HCT116 (cell line): ENCODE measurements around the gene ZBBX. TPM values are rescaled to one million over a fixed set of nuclear protein-coding genes. Genes with fewer than 3 reads are reported as not detected.

Experiments used
- ATAC-seq: fragments of 200-7000 bp; cut with Tn5 transposase; 2 replicates; pipeline ENCODE4 v1.9.1; 2020; ENCODE audit warnings: mild to moderate bottlenecking, moderate library complexity
- BruUV-seq: library from RNA; stranded (reverse); fragments of 400-500 nt; replicated peaks from 2 replicates; lab custom pipeline; 2021; lab: Mats Ljungman, UMichigan
- CTCF ChIA-PET: fragments of 300-600 bp; sonication (Branson Sonifier 250); formaldehyde crosslinking; loops from one replicate; lab custom pipeline; 2021; ENCODE audit warnings: antibody characterized with exemption; lab: Charles Lee
- POLR2A ChIA-PET: fragments of 300-600, 350-600 bp; sonication (Branson Sonifier 250); formaldehyde crosslinking; loops from one replicate; lab custom pipeline; 2021; ENCODE audit warnings: antibody characterized with exemption; lab: Charles Lee
- RAD21 ChIA-PET, 2 experiments: fragments of 300-600 bp; sonication (Branson Sonifier 250); formaldehyde crosslinking; loops; one replicate each; lab custom pipeline; 2023; ENCODE audit warnings: low total read pairs in 2 of 2; ENCODE audit not compliant: uncharacterized antibody in 2 of 2, unreplicated experiment in 2 of 2, low non-redundant PET in 1 of 2; lab: Charles Lee
- DNase-seq: peaks from one replicate; pipeline ENCODE4 v3.0.0-alpha.2; 2010; ENCODE audit warnings: low read depth, low spot score
- H2AFZ ChIP-seq: fragments of 200-600 bp; shearing (Covaris generic), sonication (generic); 2 replicates; pipeline ENCODE4 v1.6.1; 2017; ENCODE audit warnings: low read depth, mixed run types, mixed read lengths, antibody characterized with exemption, low read length; ENCODE audit not compliant: poor library complexity, severe bottlenecking
- H3K27ac ChIP-seq: 2 replicates; pipeline ENCODE4 v1.5.1; 2012; ENCODE audit warnings: low read depth, low read length
- H3K27me3 ChIP-seq: fragments of 200-600 bp; sonication (generic); 2 replicates; pipeline ENCODE4 v1.6.1; 2016; ENCODE audit warnings: mixed run types, low read length, mixed read lengths; ENCODE audit not compliant: insufficient read depth
- H3K36me3 ChIP-seq, 2 experiments: fragments of 200-500 bp in 1 of 2; fragments of 200-600 bp in 1 of 2; sonication (Bioruptor generic) in 1 of 2; sonication (generic) in 1 of 2; 2 replicates each; pipeline versions ENCODE4 v1.5.1 to v1.6.1; 2014 to 2016; ENCODE audit warnings: low read length in 2 of 2, inconsistent platforms in 1 of 2, mixed read lengths in 1 of 2, mixed run types in 1 of 2; ENCODE audit not compliant: insufficient read depth in 2 of 2, control insufficient read depth in 1 of 2
- H3K4me1 ChIP-seq, 2 experiments: fragments of 200-600 bp in 1 of 2; sonication (generic) in 1 of 2; 2 replicates each; pipeline versions ENCODE4 v1.5.1 to v1.6.1; 2012 to 2017; ENCODE audit warnings: low read length in 2 of 2, inconsistent platforms in 1 of 2, mild to moderate bottlenecking in 1 of 2, mixed read lengths in 1 of 2, mixed run types in 1 of 2, moderate library complexity in 1 of 2; ENCODE audit not compliant: insufficient read depth in 2 of 2, control insufficient read depth in 1 of 2
- H3K4me2 ChIP-seq: fragments of 200-600 bp; sonication (generic); 2 replicates; pipeline ENCODE4 v1.6.1; 2017; ENCODE audit warnings: mixed run types, low read length, mixed read lengths
- H3K4me3 ChIP-seq, 2 experiments: fragments of 200-600 bp in 1 of 2; sonication (generic) in 1 of 2; replicated peaks in 1 of 2; 2 replicates each; pipeline ENCODE4 v1.5.1; 2011 to 2016; ENCODE audit warnings: low read length in 2 of 2, control low read depth in 1 of 2, low read depth in 1 of 2, mild to moderate bottlenecking in 1 of 2, mixed read lengths in 1 of 2, mixed run types in 1 of 2
- H3K79me2 ChIP-seq: fragments of 200-600 bp; sonication (generic); 2 replicates; pipeline ENCODE4 v1.6.1; 2017; ENCODE audit warnings: mild to moderate bottlenecking, mixed run types, low read length, moderate library complexity, mixed read lengths; ENCODE audit not compliant: insufficient read depth
- H3K9ac ChIP-seq: fragments of 200-600 bp; sonication (generic); 2 replicates; pipeline ENCODE4 v1.6.1; 2016; ENCODE audit warnings: low read length, mixed read lengths
- H3K9me2 ChIP-seq: fragments of 200-600 bp; sonication (generic), shearing (Covaris generic); 2 replicates; pipeline ENCODE4 v1.6.1; 2017; ENCODE audit warnings: mixed run types, mild to moderate bottlenecking, moderate library complexity; ENCODE audit not compliant: insufficient read depth
- H3K9me3 ChIP-seq, 2 experiments: fragments of 200-500 bp in 1 of 2; fragments of 200-600 bp in 1 of 2; sonication (Bioruptor generic) in 1 of 2; sonication (generic) in 1 of 2; 2 replicates each; pipeline ENCODE4 v1.6.1; 2014 to 2017; ENCODE audit warnings: low read length in 2 of 2, mixed read lengths in 2 of 2, inconsistent platforms in 1 of 2, low read depth in 1 of 2, mild to moderate bottlenecking in 1 of 2, mixed run types in 1 of 2, moderate library complexity in 1 of 2; ENCODE audit not compliant: control insufficient read depth in 1 of 2, insufficient read depth in 1 of 2
- H4K20me1 ChIP-seq: fragments of 200-600 bp; sonication (generic), shearing (Covaris generic); 2 replicates; pipeline ENCODE4 v1.6.1; 2017; ENCODE audit warnings: mixed run types, mild to moderate bottlenecking, moderate library complexity; ENCODE audit not compliant: insufficient read depth
- CBX3 ChIP-seq: IDR thresholded peaks from 2 replicates; pipeline ENCODE4 v1.6.1; 2012; ENCODE audit warnings: low read depth
- EZH2 ChIP-seq: fragments of 200-600 bp; sonication (generic); IDR thresholded peaks from 2 replicates; pipeline ENCODE4 v1.6.1; 2017; ENCODE audit warnings: antibody characterized with exemption, mixed run types
- EZH2phosphoT487 ChIP-seq: fragments of 200-600 bp; IDR thresholded peaks from 2 replicates; pipeline ENCODE4 v1.6.1; 2018; ENCODE audit warnings: antibody characterized with exemption, borderline replicate concordance
- FOSL1 ChIP-seq: IDR thresholded peaks from 2 replicates; pipeline ENCODE4 v1.6.1; 2012; ENCODE audit warnings: low read depth
- JUND ChIP-seq: IDR thresholded peaks from 2 replicates; pipeline ENCODE4 v1.6.1; 2012
- POLR2AphosphoS5 ChIP-seq: IDR thresholded peaks from 2 replicates; pipeline ENCODE4 v1.6.1; 2011; ENCODE audit warnings: mild to moderate bottlenecking, low read depth, low read length, moderate library complexity
- RAD21 ChIP-seq: IDR thresholded peaks from 2 replicates; pipeline ENCODE4 v1.6.1; 2012; ENCODE audit warnings: low read depth, mild to moderate bottlenecking
- SIN3A ChIP-seq: IDR thresholded peaks from 2 replicates; pipeline ENCODE4 v1.6.1; 2012; ENCODE audit warnings: low read depth
- TCF7L2 ChIP-seq: IDR thresholded peaks from 2 replicates; pipeline ENCODE4 v1.7.0; 2011; ENCODE audit warnings: borderline replicate concordance, inconsistent platforms; ENCODE audit not compliant: insufficient read depth, insufficient read length; ENCODE audit errors: extremely low read depth
- intact Hi-C: fragments of 100-400 bp; cut with micrococcal nuclease; formaldehyde crosslinking; loops from 2 replicates; pipeline ENCODE4 v1.10.0; 2022
- total RNA-seq: library from RNA; stranded (reverse); gene quantifications from one replicate; pipeline ENCODE4 v1.2.1, GENCODE V29; 2021; ENCODE audit not compliant: unreplicated experiment
- TF ChIP-seq, protein P1 (sequence below): IDR thresholded peaks from 2 replicates; pipeline ENCODE4 v1.6.1; 2011; ENCODE audit warnings: mild to moderate bottlenecking, low read length, moderate library complexity; ENCODE audit not compliant: insufficient replicate concordance; ENCODE audit errors: extremely low read depth
- TF ChIP-seq, protein P2 (sequence below): IDR thresholded peaks from 2 replicates; pipeline ENCODE4 v1.6.1; 2012; ENCODE audit warnings: low read depth
- TF ChIP-seq, protein P3 (sequence below): IDR thresholded peaks from 2 replicates; pipeline ENCODE4 v1.6.1; 2012
- TF ChIP-seq, protein P4 (sequence below): IDR thresholded peaks from 2 replicates; pipeline ENCODE4 v1.6.1; 2012

Gene ZBBX
- total RNA-seq, 1 experiment from 2014 or later: 0.81 TPM

DNA sequence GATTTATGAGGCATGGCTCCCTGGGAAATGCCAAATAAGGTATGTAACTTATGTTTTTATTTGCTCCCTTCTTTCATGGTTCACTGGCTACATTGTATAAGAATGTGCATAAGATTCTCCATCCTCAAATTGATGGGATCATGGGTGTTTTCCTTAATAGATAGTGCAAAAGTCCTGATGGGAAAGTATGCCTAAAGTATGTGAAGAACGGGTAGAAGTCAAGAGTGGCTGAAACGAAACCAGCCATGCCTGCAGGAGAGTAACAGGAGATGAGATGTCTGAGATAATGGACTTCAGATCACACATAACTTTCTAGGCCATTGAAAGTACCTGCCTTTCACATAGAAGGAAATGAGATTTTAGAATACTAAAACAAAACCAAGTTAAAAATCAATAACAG, 56.5 kb downstream of the ZBBX start:
- no peak overlapping the region for H3K9ac ChIP-seq
- no peaks in the 10 kb centered on the region for H3K79me2 ChIP-seq

DNA sequence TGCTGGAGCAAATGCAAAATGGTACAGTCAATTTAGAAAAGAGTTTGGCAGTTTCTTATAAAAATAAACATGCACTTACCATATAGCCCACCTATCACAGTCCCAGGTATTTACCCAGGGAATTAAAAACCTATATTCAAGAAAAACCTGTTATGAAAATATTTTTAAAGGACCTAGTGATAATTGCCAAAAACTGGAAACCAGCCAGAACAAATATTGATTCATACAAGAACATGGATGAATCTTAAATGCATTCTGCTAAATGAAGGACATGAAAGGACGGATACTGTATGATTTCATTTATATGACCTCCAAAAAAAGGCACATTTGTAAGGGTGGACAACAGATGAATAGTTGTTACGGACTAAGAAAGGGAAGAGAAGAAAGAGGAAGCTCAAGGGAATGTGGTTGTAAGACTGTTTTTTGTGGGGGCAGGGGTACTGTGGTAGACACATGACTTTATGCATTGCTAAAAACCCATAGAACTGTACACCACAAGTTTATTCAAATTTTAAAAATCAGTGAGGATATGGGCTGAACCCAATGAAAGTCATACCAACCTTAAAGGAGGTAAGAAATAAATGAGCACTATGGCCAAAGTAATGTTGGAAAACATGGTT, 61.0 kb downstream of the ZBBX start:
- Histone ChIP-seq H3K27me3 (no peaks in the 10 kb centered on the region), H3K36me3 (no peaks in the 10 kb centered on the region), H4K20me1 (no peaks in the 10 kb centered on the region; the same call in 1 of the 2 replicates), H3K4me1 (0 out of 4 replicates have a peak, but pooled peaks cover 0 to 4% of the 10 kb centered on the region in 2 experiments), H3K9me2 (no peaks in the 10 kb centered on the region), H3K4me2 (no peak overlapping the region), H3K27ac (no peak overlapping the region), H2AFZ (no peak overlapping the region), H3K4me3 (no peak overlapping the region), H3K79me2 (no peaks in the 10 kb centered on the region), H3K9me3 (no peaks in the 10 kb centered on the region), H3K9ac (no peak overlapping the region)
- intact Hi-C loops: no loop called here
- BruUV-seq: no TSS peak
- ATAC-seq (no peak), DNase-seq (no peak)
- ChIA-PET CTCF (no interaction called here), POLR2A (no interaction called here), RAD21 (no interaction called here)
- no peak for TF ChIP-seq EZH2
- TF ChIP-seq, protein P1, sequence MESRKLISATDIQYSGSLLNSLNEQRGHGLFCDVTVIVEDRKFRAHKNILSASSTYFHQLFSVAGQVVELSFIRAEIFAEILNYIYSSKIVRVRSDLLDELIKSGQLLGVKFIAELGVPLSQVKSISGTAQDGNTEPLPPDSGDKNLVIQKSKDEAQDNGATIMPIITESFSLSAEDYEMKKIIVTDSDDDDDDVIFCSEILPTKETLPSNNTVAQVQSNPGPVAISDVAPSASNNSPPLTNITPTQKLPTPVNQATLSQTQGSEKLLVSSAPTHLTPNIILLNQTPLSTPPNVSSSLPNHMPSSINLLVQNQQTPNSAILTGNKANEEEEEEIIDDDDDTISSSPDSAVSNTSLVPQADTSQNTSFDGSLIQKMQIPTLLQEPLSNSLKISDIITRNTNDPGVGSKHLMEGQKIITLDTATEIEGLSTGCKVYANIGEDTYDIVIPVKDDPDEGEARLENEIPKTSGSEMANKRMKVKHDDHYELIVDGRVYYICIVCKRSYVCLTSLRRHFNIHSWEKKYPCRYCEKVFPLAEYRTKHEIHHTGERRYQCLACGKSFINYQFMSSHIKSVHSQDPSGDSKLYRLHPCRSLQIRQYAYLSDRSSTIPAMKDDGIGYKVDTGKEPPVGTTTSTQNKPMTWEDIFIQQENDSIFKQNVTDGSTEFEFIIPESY: no peak
- TF ChIP-seq, protein P2, sequence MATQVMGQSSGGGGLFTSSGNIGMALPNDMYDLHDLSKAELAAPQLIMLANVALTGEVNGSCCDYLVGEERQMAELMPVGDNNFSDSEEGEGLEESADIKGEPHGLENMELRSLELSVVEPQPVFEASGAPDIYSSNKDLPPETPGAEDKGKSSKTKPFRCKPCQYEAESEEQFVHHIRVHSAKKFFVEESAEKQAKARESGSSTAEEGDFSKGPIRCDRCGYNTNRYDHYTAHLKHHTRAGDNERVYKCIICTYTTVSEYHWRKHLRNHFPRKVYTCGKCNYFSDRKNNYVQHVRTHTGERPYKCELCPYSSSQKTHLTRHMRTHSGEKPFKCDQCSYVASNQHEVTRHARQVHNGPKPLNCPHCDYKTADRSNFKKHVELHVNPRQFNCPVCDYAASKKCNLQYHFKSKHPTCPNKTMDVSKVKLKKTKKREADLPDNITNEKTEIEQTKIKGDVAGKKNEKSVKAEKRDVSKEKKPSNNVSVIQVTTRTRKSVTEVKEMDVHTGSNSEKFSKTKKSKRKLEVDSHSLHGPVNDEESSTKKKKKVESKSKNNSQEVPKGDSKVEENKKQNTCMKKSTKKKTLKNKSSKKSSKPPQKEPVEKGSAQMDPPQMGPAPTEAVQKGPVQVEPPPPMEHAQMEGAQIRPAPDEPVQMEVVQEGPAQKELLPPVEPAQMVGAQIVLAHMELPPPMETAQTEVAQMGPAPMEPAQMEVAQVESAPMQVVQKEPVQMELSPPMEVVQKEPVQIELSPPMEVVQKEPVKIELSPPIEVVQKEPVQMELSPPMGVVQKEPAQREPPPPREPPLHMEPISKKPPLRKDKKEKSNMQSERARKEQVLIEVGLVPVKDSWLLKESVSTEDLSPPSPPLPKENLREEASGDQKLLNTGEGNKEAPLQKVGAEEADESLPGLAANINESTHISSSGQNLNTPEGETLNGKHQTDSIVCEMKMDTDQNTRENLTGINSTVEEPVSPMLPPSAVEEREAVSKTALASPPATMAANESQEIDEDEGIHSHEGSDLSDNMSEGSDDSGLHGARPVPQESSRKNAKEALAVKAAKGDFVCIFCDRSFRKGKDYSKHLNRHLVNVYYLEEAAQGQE: no peak
- no peak for TF ChIP-seq TCF7L2
- TF ChIP-seq JUND: no peak
- TF ChIP-seq, protein P3, sequence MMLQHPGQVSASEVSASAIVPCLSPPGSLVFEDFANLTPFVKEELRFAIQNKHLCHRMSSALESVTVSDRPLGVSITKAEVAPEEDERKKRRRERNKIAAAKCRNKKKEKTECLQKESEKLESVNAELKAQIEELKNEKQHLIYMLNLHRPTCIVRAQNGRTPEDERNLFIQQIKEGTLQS: no peak
- no peak for TF ChIP-seq POLR2AphosphoS5
- TF ChIP-seq, protein P4, sequence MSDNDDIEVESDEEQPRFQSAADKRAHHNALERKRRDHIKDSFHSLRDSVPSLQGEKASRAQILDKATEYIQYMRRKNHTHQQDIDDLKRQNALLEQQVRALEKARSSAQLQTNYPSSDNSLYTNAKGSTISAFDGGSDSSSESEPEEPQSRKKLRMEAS: no peak
- TF ChIP-seq SIN3A: no peak
- TF ChIP-seq CBX3: no peak
- no peak for TF ChIP-seq RAD21
- TF ChIP-seq EZH2phosphoT487: no peak
- TF ChIP-seq FOSL1: no peak

More for the DNA sequence above, 56.5 kb downstream of the ZBBX start:
- ChIA-PET POLR2A (no interaction called here), CTCF (no interaction called here), RAD21 (no interaction called here)
- H4K20me1 ChIP-seq: no peaks in the 10 kb centered on the region; the same call in 1 of the 2 replicates
- no peak overlapping the region for H3K4me2 ChIP-seq
- BruUV-seq: no TSS peak
- H2AFZ ChIP-seq: no peak overlapping the region
- H3K27ac ChIP-seq: no peak overlapping the region
- no peaks in the 10 kb centered on the region for H3K27me3 ChIP-seq
- TF ChIP-seq, protein P4: no peak
- TF ChIP-seq SIN3A: no peak
- no peak overlapping the region for H3K4me3 ChIP-seq
- H3K9me3 ChIP-seq: no peaks in the 10 kb centered on the region
- ATAC-seq: no peak
- H3K4me1 ChIP-seq: 0 out of 4 replicates have a peak, but pooled peaks cover 0 to 4% of the 10 kb centered on the region in 2 experiments
- H3K36me3 ChIP-seq: no peaks in the 10 kb centered on the region
- no peak for DNase-seq
- no peaks in the 10 kb centered on the region for H3K9me2 ChIP-seq
- intact Hi-C loops: no loop called here
